Vagina (tissue), 2 donors: ENCODE measurements around the gene SMPDL3B. TPM values are rescaled to one million over a fixed set of nuclear protein-coding genes. Genes with fewer than 3 reads are reported as not detected.

ENCODE experiments used
- DNase-seq, 2 donors: peaks; one replicate each; pipeline ENCODE4 v3.0.0-alpha.2; 2017; ENCODE audit errors: extremely low spot score in 2 of 2
- H3K27ac ChIP-seq: fragments of 200-600 bp; sonication (generic); one replicate; pipeline ENCODE4 v1.5.1; 2019
- H3K27me3 ChIP-seq: fragments of 200-600 bp; sonication (generic); one replicate; pipeline ENCODE4 v1.5.1; 2019
- H3K36me3 ChIP-seq, 2 donors: fragments of 200-600 bp; sonication (generic); one replicate each; pipeline ENCODE4 v1.5.1; 2017 to 2019
- H3K4me1 ChIP-seq: fragments of 200-600 bp; sonication (generic); one replicate; pipeline ENCODE4 v1.5.1; 2019
- H3K4me3 ChIP-seq, 2 donors: fragments of 200-600 bp; sonication (generic); 1 replicate in 1 of 2; 2 replicates in 1 of 2; pipeline ENCODE4 v1.5.1; 2016 to 2019
- H3K9me3 ChIP-seq: fragments of 200-600 bp; sonication (generic); one replicate; pipeline ENCODE4 v1.5.1; 2019
- POLR2A ChIP-seq, 2 donors: fragments of 450-650 bp; IDR thresholded peaks; one replicate each; pipeline ENCODE4 v1.6.1; 2017; ENCODE audit warnings: antibody characterized with exemption in 2 of 2, mild to moderate bottlenecking in 2 of 2, moderate library complexity in 2 of 2
- POLR2AphosphoS5 ChIP-seq, 2 donors: sonication (generic); formaldehyde crosslinking; IDR thresholded peaks; one replicate each; pipeline ENCODE4 v1.9.0; 2017; ENCODE audit warnings: antibody characterized with exemption in 2 of 2, mild to moderate bottlenecking in 2 of 2, low read depth in 1 of 2; ENCODE audit not compliant: insufficient read depth in 1 of 2
- intact Hi-C: fragments of 100-400 bp; cut with DNase I; formaldehyde crosslinking; loops from one replicate; pipeline ENCODE4 v1.15.1; 2023
- total RNA-seq: library from RNA; depleted of rRNA; stranded (reverse); fragments of >200 nt; gene quantifications from one replicate; pipeline ENCODE4 v1.2.3, GENCODE V29; 2016
- TF ChIP-seq, protein P1 (sequence below), 3 experiments: fragments of 450-650 bp in 2 of 3; fragments of 200-600 bp in 1 of 3; sonication (generic) in 1 of 3; IDR thresholded peaks; one replicate each; pipeline ENCODE4 v1.5.1; 2017 to 2019; ENCODE audit warnings: antibody characterized with exemption in 3 of 3, mild to moderate bottlenecking in 2 of 3, moderate library complexity in 2 of 3

SMPDL3B gene
- total RNA-seq, 1 donor from 2014 or later: 2.0 TPM

DNA sequence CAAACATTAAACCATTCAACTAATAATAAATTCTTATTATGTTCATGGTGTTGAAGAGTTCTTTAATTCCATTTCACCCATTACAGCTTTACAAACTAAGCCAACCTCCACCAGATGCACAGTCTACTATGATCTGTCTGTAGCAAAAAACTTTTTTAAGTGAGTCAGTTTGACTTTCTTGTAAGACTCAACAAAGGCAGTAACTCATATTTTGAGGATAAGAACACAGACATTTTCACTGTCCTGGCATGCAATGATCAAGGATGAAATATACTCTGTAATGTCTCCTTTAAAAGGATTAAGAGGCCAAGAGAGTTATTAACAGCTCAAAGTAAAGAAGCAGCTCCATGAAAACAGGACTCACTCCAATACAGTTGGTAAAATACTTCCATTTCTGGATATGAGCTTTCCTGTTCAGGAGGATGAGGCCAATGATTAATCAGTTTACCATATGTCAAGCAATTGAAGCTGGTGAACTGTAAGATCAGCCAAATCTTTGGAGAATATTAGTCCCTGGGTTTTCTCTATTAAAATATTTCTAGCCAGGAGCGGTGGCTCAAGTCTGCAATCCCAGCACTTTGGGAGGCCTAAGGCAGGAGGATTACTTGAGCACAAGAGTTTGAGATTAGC is 45.5 kb downstream of the SMPDL3B start:
- no peak for DNase-seq
- intact Hi-C loops: loop anchor here (10.0 kb wide), 1 partner anchor 116 kb away; no protein-coding TSS in a partner anchor
- TF ChIP-seq POLR2A (IDR thresholded peaks at IDR 0.05) (no peak), POLR2AphosphoS5 (IDR thresholded peaks at IDR 0.05; ENCODE audit: insufficient read depth in 1 of 2, low read depth in 1 of 2) (no peak)
- TF ChIP-seq, protein P1, sequence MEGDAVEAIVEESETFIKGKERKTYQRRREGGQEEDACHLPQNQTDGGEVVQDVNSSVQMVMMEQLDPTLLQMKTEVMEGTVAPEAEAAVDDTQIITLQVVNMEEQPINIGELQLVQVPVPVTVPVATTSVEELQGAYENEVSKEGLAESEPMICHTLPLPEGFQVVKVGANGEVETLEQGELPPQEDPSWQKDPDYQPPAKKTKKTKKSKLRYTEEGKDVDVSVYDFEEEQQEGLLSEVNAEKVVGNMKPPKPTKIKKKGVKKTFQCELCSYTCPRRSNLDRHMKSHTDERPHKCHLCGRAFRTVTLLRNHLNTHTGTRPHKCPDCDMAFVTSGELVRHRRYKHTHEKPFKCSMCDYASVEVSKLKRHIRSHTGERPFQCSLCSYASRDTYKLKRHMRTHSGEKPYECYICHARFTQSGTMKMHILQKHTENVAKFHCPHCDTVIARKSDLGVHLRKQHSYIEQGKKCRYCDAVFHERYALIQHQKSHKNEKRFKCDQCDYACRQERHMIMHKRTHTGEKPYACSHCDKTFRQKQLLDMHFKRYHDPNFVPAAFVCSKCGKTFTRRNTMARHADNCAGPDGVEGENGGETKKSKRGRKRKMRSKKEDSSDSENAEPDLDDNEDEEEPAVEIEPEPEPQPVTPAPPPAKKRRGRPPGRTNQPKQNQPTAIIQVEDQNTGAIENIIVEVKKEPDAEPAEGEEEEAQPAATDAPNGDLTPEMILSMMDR (IDR thresholded peaks at IDR 0.05): no peak
- Histone ChIP-seq H3K4me3 (no peak overlapping the region), H3K27me3 (no peaks in the 10 kb centered on the region), H3K27ac (no peak overlapping the region), H3K9me3 (no peaks in the 10 kb centered on the region), H3K4me1 (no peaks in the 10 kb centered on the region), H3K36me3 (peaks cover 0 to 17% of the 10 kb centered on the region in 2 donors)

DNA sequence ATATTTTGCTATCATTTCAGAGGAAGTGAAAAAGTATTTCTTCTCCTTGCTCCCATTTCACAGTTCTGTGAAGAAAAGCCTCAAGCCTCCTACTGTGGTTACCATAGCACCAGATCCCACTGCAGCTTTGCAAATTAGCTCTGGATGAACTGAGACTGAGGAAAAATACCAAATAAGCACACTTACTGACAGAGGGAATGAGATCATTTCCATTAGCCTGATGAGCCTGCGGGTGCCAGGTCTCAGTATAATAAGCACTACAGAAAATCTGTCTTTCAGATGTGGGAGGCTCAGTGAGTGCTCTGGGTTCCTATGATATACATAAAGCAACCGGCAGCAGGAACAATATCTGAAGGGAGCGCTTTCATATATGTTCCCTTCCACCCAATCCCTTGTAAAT is 46.3 kb downstream of the SMPDL3B start:
- no peak overlapping the region for H3K27ac ChIP-seq
- H3K4me1 ChIP-seq: no peaks in the 10 kb centered on the region
- no peak for TF ChIP-seq POLR2AphosphoS5 (IDR thresholded peaks at IDR 0.05; ENCODE audit: insufficient read depth in 1 of 2, low read depth in 1 of 2)
- TF ChIP-seq, protein P1 (IDR thresholded peaks at IDR 0.05): no peak
- no peak overlapping the region for H3K4me3 ChIP-seq
- no peak for DNase-seq
- H3K9me3 ChIP-seq: no peaks in the 10 kb centered on the region
- intact Hi-C loops: loop anchor here (10.0 kb wide), 1 partner anchor 116 kb away; no protein-coding TSS in a partner anchor
- no peaks in the 10 kb centered on the region for H3K27me3 ChIP-seq
- H3K36me3 ChIP-seq: peaks cover 0 to 15% of the 10 kb centered on the region in 2 donors

DNA sequence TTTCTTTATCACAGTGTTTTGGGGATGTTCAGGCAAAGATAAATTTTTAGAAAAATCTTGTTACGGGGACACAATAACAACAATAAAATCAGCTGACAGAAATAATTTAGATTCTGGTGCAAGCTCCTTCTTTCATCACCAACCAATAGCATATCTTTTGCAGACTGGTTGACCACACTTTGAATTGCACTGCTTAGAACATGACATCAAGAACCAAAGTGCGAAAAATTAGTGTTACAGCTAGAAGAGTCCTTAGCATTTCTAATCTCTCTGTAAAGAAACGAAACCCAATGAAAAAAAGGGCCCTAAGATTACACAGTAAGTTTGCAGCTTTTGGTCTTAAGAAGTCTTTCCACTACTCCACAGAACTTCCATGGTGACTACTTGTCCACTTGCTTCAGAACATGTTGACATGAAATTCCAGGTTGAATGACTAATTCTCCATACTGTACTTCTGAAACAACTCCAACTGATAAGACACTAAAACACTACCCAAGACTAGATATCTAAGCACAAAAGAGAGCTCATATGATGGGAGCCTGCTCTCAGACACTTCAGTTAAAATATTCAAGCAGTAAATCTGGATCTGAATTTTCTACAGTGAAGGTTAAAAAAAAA is 56.2 kb downstream of the SMPDL3B start:
- Histone ChIP-seq H3K4me1 (no peaks in the 10 kb centered on the region), H3K4me3 (no peak overlapping the region), H3K27ac (no peak overlapping the region), H3K27me3 (no peaks in the 10 kb centered on the region), H3K9me3 (no peaks in the 10 kb centered on the region), H3K36me3 (peaks cover 0 to 66% of the 10 kb centered on the region in 2 donors)
- TF ChIP-seq POLR2A (IDR thresholded peaks at IDR 0.05): no peak
- TF ChIP-seq, protein P1 (IDR thresholded peaks at IDR 0.05): no peak
- intact Hi-C loops: no loop called here
- no peak for DNase-seq

DNA sequence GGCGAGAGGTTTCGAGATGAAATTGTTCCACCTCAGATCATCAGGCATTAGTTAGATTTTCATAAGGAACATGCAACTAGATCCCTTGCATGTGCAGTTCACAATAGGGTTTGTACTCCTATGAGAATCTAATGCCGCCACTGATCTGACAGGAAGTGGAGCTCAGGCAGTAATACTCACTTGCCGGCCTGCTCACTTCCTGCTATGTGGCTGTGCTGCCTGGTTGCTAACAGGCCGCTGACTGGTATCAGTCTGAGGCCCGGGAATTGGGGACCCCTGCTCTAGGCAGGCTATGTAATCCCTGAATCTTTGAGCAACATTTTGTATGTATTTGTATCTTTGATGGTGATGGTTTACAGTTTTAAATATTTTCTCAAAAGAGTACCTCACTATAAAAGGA is 57.5 kb downstream of the SMPDL3B start:
- Histone ChIP-seq H3K27ac (no peak overlapping the region), H3K36me3 (peaks cover 0 to 68% of the 10 kb centered on the region in 2 donors), H3K27me3 (no peaks in the 10 kb centered on the region), H3K9me3 (no peaks in the 10 kb centered on the region), H3K4me3 (no peak overlapping the region), H3K4me1 (no peaks in the 10 kb centered on the region)
- no peak for DNase-seq
- intact Hi-C loops: no loop called here
- TF ChIP-seq POLR2AphosphoS5 (IDR thresholded peaks at IDR 0.05; ENCODE audit: insufficient read depth in 1 of 2, low read depth in 1 of 2) (no peak), POLR2A (IDR thresholded peaks at IDR 0.05) (no peak)
- TF ChIP-seq, protein P1 (IDR thresholded peaks at IDR 0.05): no peak

DNA sequence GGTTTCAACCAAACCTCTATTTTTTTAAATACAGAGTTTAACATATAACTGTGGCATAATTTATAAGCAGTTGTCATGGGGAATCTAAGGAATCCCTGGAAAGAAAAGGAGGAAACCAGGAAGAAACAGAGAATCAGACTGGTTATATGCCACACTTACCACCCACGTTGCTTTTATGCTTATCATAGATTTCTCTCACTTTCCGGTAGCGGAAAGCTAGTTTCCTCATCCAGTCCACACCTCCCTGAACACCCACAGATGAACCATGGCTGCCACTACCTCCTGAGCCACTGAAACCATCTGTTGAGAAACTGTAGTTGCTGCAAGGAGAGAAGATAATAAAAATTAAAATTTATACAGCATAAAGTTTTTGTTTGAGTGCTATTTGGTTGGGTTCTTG is 58.4 kb downstream of the SMPDL3B start:
- DNase-seq: no peak
- Histone ChIP-seq H3K36me3 (peaks cover 0 to 68% of the 10 kb centered on the region in 2 donors), H3K9me3 (no peaks in the 10 kb centered on the region), H3K27ac (no peak overlapping the region), H3K27me3 (no peaks in the 10 kb centered on the region), H3K4me3 (no peak overlapping the region), H3K4me1 (no peaks in the 10 kb centered on the region)
- intact Hi-C loops: no loop called here
- TF ChIP-seq, protein P1 (IDR thresholded peaks at IDR 0.05): no peak
- no peak for TF ChIP-seq POLR2A (IDR thresholded peaks at IDR 0.05)
